GM18502 (cell line): ENCODE data around the gene CHAC2.
A peak's percentile ranks its signal among the peaks of the same experiment; 100 is the strongest.

Experiments
- ATAC-seq: cut with Tn5 transposase; IDR thresholded peaks from one replicate; pipeline ENCODE4 v1.9.1; 2021; ENCODE audit warnings: mild to moderate bottlenecking; ENCODE audit not compliant: unreplicated experiment, poor library complexity

Gene CHAC2

DNA sequence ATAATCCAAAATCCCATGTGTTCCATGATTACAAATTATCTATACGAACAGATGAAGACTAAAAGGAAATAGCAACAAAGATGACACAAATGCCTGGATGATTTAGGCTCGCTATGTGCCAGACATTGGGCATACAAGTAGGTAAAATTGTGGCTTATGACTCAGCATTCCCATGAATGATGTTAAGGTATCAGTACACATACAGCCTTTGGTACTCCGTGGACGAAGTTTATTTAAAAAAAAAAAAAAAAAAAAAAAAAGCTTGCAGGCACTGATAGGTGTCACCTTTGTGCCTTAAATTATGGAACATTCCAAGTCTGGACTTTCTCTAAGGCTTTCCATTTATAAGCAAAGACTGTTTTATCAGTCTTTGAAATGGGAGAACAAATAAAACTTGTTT lies 2.7 kb downstream of the CHAC2 start:
- no peak for ATAC-seq

DNA sequence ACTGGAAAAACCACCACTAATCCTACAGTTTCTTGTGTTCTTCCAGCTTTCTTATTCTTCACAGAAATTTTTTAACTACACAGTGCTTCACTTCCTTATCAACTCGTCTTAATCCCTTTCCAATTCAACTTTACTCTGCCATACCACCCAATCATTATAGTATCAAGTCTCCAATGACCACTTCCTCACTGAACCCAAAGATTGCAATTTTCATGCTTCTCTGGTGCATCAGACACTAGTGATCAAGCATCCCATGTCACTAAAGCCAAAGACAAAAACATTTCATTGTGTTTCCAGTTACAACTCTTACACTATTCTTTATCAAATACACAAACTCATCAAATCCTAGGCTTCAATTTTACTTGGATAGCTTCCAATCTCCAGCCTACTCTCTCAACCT lies 9.5 kb downstream of the CHAC2 start:
- ATAC-seq = no peak

DNA sequence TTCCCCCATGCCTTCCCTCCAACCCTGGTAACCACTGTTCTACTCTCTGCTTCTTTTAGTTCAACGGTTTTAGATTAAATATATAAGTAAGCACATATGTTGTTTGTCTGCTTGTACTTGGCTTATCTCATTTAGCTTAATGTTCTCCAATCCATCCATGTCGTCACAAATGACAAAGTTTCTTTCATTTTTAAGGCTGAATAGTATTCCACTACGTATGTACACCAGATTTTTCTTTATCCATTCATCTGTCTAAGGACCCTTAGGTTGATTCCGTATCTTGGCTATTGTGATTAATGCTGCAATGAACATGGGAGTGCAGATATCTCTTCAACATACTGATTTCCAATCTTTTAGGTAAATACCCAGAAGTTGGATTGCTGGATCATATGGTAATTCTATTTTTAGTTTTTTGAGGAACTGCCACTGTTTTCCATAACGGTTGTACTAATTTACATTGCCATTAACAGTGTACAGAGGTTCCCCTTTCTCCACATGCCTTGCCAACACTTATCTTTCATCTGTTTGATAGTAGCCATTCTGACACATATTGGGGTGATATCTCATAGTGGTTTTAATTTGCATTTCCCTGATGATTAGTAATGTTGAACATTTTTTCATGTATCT lies 11.0 kb downstream of the CHAC2 start:
- no peak for ATAC-seq

- ATAC-seq = no peak
These were observed 12.5 kb downstream of the CHAC2 start for GRCh38 chr2:53780056-53780455.

GRCh38 chr2:53782676-53783075 lies 15.1 kb downstream of the CHAC2 start:
- no peak for ATAC-seq

GRCh38 chr2:53784436-53784835 lies 16.8 kb downstream of the CHAC2 start:
- no peak for ATAC-seq

DNA sequence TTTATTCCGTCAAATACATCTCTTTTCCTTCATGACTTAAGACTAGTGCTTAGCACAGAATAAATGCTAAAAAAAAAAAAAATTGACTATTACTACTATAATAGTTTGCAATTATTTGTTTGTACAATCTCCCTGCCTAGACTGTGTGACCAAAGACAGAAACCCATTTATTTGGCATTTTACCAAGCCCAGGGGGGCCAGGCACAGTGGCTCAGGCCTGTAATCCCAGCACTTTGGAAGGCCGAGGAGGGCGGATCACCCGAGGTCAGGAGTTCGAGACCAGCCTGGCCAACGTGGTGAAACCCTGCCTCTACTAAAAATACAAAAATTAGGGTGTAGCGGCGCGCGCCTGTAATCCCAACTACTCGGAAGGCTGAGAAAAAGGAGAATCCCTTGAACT lies 17.8 kb downstream of the CHAC2 start:
- ATAC-seq = no peak

DNA sequence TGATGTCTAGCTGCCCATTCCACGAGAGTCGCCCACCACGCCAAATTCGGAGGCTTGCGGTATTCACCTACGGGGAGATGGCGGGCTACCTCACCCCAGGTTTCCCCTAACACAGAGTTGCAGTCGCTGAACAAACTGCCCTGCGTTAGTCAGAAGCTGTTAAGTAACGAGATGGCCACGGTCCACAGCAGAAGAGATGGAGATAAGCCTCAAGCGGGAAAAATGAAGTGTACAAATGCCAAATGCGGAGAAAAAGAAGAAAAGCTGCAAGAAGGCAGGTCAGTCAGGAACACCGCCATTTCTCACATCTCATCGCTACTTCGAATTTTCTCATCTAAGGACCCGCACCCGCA lies 18.7 kb downstream of the CHAC2 start:
- ATAC-seq = peak; percentile 21

GRCh38 chr2:53786705-53787613 lies 19.4 kb downstream of the CHAC2 start, which contains the start of the genes ASB3 and ERLEC1:
Gene ASB3 (minus strand): TSS chr2:53786953. CDS start chr2:53765572, 21,381 bp downstream.
Gene ERLEC1 (plus strand): TSS chr2:53787044. CDS start chr2:53787211, 167 bp downstream.
- peak; percentile 95 for ATAC-seq

- ATAC-seq = no peak
These were observed 20.1 kb downstream of the CHAC2 start for GRCh38 chr2:53787614-53788289.

GRCh38 chr2:53793261-53793660 lies 25.7 kb downstream of the CHAC2 start:
- ATAC-seq = no peak

- ATAC-seq = no peak
These were observed 26.2 kb downstream of the CHAC2 start for GRCh38 chr2:53793821-53794220.

DNA sequence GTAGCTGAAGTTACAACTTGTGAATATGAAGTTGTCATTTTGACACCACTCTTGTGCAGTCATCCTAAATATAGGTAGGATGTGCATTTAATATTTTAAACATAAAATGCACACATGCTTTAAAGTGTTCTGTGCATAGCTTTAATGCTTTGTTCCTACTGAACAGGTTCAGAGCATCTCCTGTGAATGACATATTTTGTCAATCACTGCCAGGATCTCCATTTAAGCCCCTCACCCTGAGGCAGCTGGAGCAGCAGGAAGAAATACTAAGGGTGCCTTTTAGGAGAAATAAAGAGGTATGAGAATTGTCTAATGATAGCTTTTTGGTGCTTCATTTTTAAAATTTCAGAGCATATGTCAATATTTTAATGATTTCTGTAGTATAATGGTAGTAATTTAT lies 33.9 kb downstream of the CHAC2 start:
- ATAC-seq = no peak

DNA sequence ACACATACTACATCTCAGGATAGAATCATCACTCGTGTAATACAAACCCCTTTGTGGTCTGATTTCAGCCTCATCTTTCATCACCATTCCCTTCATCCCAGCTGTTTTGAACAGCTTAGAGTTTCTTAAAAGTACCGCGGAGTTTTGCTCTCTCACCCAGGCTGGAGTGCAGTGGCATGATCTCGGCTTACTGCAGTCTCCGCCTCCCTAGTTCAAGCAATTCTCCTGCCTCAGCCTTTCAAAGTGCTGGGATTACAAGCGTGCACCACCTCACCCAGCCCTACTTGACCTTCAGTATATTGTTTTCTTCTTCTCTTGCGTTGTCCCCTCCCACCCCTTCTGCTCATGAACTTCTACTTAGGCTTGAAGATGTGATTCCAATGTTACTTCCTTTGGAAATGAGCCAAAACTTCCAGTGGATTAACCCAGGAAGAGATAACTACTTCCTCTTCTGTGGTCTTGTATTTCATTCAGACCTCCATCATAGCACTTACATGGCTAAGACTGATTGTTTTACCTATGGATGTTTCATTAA lies 35.1 kb downstream of the CHAC2 start:
- no peak for ATAC-seq

DNA sequence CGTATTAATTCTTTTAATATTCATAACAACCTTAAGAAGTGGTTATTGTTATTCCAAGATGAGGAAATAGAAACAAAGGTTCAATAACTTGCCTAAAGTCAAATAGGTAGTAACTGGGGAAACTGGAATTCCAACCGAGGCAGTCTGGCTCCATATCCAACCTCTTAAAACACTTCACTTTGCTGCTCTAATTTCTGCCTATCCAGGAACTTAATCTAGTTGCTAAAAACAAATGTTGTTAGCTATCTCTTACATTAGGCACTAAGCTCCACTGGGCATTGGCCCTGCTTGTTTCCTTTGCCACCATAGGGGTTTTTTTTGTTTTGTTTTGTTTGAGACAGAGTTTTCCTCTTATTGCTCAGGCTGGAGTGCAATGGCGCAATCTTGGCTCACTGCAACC lies 44.0 kb downstream of the CHAC2 start:
- no peak for ATAC-seq

GRCh38 chr2:53813151-53813550 lies 45.5 kb downstream of the CHAC2 start:
- ATAC-seq = no peak

GRCh38 chr2:53818854-53819435 lies 51.3 kb downstream of the CHAC2 start:
- no peak for ATAC-seq

DNA sequence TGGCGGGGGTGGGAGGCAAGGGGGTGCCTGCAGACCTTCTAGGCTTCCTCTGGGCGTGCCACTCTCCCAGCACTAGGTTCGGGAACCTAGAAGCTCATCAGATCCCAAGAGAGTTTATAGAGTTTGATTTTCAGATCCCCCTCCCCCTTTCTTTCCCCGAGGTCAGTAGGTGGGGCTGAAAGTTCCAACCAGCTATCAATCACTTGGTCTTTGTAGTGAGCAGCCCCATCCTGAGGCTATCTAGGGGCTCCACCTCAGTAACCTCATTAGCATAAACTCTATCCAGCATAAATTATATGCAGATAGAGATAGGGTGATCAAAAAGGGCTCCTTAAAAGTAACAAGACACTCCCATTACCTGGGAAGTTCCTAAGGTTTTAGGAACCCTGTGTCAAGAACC lies 52.0 kb downstream of the CHAC2 start:
- ATAC-seq = no peak

DNA sequence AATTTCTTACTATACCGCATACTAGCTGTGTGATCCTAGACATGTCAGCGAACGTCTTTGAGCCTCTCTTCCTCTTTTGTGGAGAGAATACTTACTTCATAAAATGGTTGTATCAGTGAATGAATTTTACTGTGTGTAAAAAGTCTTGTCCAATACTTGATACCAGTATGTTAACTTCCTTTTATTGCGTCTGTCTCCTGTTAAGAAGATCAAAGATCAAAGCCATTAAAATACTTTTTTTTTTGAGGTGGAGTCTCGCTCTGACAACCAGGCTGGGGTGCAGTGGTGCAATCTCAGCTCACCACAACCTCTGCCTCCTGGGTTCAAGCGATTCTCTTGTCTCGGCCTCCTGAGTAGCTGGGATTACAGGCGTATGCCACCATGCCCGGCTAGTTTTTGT lies 52.4 kb downstream of the CHAC2 start:
- ATAC-seq = no peak

GRCh38 chr2:53820711-53821110 lies 53.1 kb downstream of the CHAC2 start:
- no peak for ATAC-seq

DNA sequence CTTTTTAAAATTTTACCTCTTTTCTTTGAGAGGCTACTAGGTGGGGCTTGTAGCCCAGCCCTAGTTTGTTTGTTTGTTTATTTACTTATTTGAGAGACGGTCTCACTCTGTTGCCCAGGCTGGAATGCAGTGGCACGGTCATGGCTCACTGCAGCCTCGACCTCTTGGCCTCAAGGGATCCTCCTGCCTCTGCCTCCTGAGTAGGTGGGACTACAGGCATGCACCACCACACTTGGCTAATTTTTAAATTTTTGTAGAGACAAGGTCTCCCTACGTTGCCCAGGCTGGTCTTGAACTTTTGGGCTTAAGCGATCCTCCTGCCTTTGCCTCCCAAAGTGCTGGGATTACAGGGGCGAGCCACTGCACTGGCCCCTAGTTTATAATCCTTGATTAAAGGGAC lies 54.2 kb downstream of the CHAC2 start:
- ATAC-seq = no peak
